GM19035 (cell line): ENCODE results near the gene HOXB6.

Source experiments
- ATAC-seq: cut with Tn5 transposase; IDR thresholded peaks from one replicate; pipeline ENCODE4 v1.9.1; 2021; ENCODE audit not compliant: unreplicated experiment

Gene HOXB6

DNA sequence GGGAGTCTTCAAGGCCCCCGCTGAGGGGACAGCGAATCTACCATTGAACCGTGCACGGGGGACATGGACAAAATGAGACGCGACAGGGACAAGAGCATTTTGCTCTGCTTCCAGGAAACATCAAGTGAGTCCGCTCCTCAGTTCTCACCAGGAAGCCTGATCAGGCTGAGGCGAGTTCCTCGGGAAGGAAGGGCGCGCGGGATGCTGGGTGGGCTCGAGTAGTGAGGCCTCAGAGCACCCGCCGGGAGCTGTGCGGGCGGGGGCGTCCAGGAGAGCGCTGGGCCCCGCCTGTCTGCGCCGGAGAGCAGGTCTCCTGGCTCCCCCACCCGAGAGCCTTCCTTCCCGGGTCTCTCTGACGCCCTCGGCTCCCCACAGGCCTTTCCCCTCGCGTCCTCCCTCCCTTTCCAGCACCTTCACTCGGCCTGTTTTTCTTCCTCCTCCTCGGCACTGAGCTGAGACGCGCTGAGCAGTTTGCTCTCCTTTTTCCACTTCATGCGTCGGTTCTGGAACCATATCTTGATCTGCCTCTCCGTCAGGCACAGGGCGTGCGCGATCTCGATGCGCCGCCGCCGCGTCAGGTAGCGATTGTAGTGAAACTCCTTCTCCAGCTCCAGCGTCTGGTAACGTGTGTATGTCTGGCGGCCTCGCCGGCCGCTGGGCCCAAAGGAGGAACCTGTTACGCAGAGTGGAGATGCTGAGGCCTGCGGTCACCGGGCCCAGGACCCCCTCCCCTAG is 8.6 kb downstream of the HOXB6 start:
- ATAC-seq, result no peak

- no peak for ATAC-seq
Observed at GRCh38 chr17:48595278-48595999, 9.3 kb downstream of the HOXB6 start.

GRCh38 chr17:48594538-48595277 is 10.1 kb downstream of the HOXB6 start:
- no peak for ATAC-seq

- peak; percentile 54 for ATAC-seq
Observed at GRCh38 chr17:48593840-48594537, 10.8 kb downstream of the HOXB6 start.

- no peak for ATAC-seq
Observed at GRCh38 chr17:48593126-48593829, 11.5 kb downstream of the HOXB6 start, which contains the start of gene HOXB5. HOXB5 (minus strand) TSS chr17:48593779; CDS start chr17:48593682, 97 bp downstream.

- no peak for ATAC-seq
Observed at GRCh38 chr17:48592577-48592976, 12.2 kb downstream of the HOXB6 start.

DNA sequence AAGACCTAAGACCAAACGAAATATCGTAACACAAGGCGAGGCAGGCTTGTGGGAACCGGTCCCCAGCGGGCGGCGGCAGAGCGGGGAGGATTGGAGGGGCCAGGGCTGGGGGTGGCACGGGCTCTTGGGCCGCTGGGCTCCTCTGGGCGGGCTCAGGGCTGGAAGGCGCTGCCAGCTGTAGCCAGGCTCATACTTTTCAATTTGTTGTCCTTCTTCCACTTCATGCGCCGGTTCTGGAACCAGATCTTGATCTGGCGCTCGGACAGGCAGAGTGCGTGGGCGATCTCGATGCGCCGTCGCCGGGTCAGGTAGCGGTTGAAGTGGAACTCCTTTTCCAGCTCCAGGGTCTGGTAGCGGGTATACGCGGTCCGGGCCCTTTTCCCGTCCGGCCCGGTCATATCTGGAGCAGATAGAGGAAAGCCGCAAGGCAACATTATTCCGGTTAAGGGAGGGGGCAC is 12.7 kb downstream of the HOXB6 start:
- ATAC-seq, result no peak

DNA sequence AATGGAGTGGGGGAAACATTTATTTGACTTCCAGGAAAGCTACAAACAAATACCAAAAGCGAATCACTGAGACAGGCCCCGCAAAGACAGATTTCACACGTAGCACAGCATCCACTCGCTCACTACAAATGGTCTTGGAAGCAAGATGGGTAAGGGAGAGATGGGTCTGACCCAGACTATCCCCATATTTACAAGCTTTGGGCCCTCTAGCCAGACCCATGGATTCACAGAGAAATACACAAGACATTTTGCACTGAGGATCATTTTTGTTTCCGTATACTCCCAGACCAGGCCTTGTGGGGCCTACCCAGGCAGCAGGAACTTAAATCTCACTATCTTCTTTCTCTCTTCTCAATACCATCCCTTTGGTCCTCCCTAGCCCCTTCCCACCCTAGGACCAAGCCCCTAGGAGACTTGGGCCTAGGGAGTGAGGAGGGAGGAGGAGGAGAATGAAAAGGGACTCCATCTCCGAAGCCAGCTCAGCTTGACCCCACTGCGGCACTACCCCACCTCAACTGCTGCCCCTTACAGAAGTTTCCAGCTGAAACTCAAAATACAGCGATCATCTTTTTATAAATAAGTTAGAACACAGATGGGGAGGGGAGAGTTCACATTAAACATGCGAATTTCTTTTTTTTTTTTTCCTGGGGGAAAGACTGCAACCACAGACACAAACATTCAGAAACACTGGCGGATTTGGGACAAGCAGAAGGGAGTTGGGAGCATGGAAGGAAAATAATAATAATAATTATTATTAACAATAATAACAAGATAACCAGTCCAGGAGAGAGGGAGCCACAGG is 13.3 kb downstream of the HOXB6 start:
- no peak for ATAC-seq

DNA sequence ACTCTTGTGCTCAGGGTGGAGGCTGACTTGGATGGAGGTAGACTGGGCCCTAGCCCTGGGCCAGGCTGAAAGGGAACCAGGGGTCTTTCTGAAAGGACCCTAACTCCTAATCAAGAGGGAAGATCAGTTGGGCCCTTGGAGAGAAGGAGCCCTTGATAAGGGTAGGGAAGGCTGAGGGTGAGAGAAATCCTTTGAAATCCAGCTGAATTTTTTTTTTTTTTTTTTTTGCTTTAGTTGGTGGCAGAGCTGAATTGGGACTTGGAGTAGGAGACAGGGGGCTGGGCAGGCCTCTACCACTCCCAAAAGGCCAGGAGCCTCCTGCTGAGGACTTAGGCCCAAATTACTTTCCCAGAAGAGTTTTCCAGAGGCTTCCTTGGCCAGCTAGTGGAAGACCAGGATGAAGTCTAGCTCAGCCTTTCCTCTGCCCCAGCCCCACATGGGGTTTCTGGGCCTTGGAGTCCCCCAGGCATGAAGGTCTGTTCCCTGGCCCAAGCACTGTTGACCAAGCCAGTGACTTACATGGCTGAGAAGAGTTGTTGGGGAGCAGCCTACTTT is 14.1 kb downstream of the HOXB6 start:
- ATAC-seq, result no peak

- no peak for ATAC-seq
Observed at GRCh38 chr17:48589831-48590606, 14.8 kb downstream of the HOXB6 start, which contains the start of gene HOXB3. HOXB3 (minus strand) TSS chr17:48590241; CDS start chr17:48552474, 37,767 bp downstream.

DNA sequence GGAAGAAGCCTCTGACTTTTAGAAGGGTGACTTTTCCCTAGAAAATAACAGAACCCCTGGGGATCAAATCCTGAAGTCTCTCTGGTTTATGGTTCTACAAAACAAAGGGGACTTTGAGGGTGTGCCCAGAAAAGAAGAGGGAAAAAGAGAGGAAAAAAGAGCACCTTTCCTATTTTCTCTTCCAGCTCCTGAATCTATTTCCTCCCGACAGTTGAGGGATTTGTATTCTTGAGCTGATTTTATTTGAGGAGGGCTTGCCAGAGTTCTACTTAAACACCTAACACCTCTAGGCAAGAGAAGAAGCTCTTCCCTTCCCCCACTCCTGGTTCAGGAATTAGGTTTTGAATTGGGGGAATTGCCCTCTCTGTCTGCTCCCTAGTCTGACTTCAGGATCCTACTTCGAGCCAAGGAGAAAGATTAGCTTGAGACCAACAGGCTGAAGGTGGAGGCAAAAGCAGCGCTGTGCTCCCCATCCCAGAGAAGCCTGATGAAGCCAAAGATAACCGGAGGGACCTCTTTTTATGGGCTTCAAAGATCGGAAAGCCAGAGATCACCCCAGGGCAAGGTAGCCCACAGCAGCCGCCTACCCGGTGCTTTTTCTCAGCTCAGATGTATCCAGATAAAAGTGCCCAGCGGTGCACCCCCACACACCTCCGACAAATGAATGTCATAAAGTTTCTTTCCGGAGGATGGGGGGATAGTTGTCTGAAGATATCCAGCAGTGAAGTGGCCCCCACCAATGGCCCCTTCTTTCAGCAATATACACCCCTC is 15.5 kb downstream of the HOXB6 start:
- ATAC-seq, result no peak

- ATAC-seq, result no peak
Observed at GRCh38 chr17:48588528-48588927, 16.3 kb downstream of the HOXB6 start.

GRCh38 chr17:48588074-48588415 is 16.7 kb downstream of the HOXB6 start:
- ATAC-seq, result no peak

DNA sequence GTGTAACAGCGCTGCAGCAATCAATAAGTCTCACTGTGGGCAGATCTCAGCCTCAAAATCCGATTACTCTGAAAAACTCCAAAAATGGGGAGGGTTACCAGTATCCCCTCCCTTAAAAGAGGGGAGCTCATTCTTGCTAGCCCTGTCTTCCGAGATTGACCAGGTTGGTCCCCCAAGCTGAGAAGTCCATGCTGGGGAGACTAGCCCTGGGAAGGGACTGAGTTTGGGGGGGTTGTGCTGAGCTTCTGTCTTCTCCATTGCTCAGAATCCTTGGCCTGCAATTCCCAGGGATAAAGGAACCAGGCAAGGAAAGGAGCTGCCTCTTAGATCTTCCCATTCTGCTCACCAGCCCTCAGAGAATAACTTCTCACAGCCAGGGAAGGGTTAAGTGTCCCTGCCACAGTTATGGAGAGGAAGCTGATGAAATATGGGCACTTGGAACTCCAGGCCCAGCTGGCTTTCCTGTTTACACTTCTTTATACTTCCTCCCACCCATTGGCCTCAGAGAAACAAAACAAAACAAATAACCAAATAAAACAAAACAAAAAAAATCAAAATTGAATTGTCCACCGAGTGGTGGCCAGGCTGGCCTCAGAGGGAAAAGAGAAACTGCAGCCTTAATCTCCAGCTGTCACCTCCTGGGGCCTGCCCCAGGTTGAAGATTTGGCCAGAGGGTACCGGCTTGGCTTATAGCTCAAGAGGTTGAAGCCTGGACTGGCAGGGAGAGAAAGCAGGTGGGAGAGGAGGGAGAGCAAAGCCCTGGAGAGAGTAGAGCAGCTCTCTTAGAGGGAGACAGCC is 17.3 kb downstream of the HOXB6 start:
- no peak for ATAC-seq

DNA sequence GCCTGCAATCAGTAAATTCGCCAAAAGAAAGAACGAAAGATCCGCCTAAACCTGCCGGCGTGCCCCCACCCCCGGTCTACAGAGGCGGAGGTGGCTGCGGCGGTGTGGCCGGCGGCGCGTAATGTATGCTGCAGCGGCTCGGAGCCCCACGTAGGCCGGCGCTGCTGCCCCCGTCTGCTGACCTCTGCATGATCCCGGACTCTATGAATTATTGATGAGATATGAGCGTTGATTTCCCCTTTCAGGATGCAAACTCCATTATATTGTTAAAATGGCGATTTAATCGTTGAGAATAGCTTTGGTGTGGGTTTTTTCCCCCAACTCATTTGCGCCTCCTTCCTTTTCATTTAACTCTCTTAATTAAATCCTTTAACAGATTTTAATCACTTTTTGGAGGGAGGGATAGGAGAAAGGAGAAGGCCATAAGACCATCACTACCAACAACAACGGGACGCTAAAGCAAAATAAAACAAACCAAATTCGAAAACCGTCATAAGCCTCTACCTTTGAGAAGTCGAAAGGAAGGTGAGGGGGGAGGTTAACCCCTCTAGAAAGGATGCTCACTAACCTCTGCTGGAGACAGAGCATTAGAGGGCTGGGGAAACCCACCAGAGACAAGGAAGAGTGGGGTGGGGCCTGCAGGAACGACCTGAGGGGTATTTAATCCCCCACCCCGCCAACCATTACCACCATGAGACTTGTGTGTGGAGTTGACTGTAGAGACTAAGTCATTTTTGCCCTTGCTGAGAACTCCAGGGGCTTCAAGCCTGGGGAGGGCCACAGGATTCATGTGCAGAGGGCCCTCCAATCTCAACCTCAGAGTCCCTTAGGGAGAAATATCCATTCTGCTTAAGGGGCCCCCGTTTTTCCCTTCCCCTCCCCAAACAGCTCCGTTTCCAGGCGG is 18.2 kb downstream of the HOXB6 start:
- no peak for ATAC-seq

DNA sequence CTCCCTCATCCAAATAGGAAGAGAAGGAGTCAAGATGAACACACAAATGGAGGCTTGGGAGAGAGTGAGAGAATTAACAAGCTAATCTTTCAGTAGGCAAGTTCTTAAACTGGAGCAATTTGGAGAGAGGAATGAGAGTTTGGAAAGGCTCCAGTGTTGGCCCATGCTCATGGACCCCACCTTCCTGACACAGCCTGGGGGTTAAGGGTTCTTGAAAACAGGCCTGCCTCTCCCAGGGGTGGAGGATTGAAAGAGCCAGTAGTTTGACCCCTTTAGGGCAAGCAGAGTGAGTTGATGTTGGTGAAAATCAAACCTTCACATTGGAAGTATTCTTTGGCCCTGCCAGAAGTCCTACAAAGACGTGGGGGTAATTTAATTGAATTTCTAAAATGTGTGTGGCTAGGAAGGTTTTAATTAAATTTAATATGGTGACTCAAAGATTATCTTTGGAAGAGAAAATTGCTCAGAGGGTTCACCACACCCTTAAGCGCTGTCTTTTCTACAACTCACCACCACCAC is 20.5 kb downstream of the HOXB6 start:
- ATAC-seq, result no peak
